Stimulated activated CD8-positive, alpha-beta memory T cell treated with anti-CD3 and anti-CD28 coated beads, Interleukin-2, amount 100 ng/mL, for 1 hour (primary cell): ENCODE data around the gene SKP2.
"Not testable (repeated sequence)": the region's sequence is repeated elsewhere in the genome, so short reads cannot be mapped to it uniquely, and the experiment has no call there.

ENCODE experiments used
- DNase-seq, 2 donors: peaks; one replicate each; pipeline ENCODE4 v3.0.0-alpha.2; 2020; ENCODE audit warnings: low read depth in 2 of 2

SKP2 gene

DNA sequence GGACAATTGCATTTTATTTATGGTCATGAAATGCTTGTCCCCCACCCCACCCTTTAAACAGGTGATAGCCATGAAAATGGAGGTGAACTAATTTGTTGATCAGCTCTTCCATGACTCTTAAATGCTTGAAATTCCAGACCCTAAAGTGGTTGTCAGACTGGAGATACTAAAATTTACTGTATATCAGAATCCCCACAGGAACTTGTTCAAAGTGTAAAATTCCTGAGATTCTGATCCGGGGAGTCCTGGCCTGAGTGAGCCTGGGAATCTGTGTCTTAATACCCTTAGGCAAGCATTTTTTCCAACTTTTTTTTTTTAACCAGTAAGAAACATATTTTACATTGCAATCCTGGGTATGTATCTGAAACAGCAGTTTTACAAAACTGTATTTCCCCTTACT lies 4.7 kb downstream of the SKP2 start:
- no peak for DNase-seq

DNA sequence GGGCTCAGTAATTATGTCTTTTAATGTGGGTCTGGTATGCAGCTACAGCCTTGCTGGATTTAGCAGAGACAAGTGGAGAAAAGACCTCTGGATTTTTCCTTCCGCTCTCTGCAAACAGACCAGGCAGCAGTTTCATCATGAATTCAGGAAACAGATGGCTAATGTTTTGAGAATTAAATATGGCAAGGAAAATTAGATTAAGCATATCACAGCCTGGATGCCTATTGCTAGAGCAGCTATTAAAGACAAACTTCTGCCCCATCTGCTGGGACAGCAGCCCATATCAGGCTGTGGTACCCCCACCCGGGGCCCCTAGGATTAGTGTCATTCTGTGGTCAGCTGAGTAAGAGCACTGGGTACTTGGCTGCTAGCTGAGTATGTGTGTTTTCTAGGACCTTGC lies 6.2 kb downstream of the SKP2 start:
- no peak for DNase-seq

DNA sequence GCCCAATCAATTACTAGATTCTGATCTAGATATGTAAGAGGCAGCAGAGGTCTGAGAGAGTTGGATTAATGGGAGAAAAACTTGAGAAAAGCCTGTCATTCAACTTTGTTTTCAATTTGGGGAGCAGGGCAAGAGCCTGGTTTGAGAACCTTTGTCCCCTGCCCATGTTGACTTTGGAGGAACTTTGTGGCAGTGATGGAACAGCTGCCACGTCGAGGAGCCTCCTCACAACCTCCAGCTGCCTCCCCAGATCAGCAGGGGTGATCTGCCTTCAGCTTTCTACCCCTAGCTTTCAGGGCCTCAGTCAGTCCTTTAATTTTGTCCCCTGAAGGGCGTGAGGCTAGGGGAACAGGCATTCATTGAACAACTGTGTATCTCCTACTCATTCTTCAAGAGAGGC lies 8.7 kb downstream of the SKP2 start:
- DNase-seq: no peak

- no peak for DNase-seq
Measured at GRCh38 chr5:36161361-36161760, 9.4 kb downstream of the SKP2 start.

- DNase-seq: no peak
Measured at GRCh38 chr5:36162810-36163486, 11.0 kb downstream of the SKP2 start.

DNA sequence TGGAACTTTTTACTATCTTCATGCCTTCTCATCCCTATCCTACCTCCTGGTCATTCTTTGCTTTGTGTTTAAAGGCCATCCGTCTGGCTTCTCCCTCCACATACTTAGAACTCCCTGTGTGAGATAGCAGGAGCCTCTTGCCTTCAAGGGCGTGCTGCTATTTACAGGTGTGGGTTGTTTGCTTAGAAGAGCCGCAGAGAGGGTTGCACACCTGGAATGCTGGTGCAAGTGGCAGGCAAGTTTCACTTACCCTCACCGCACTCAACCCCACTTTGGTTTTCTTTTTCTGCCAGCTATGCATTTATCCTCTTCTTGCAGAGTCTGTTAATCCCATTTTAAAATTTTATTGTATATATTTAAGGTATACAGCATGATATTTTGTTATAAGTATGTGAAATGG lies 12.6 kb downstream of the SKP2 start:
- DNase-seq: no peak

DNA sequence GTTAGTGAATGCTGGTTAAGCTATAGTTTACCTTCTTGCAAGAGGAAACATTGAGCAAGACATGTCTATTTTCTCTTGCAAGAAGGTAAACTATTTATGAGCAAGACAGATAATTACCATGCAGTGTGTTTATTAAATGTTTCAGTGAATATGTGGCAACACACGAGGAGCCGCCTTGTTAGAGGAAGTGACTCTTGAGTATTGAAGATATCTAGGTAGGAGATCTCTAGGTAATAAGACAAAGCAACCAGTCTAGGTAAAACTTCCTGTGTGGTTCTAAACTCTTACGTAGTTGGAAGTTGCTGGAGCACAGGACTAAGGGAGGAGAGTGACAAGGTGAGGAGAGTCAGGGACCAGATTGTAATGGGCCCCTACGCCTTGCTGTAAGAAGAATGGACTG lies 16.8 kb downstream of the SKP2 start:
- no peak for DNase-seq

GRCh38 chr5:36170832-36171424 lies 19.0 kb downstream of the SKP2 start:
- DNase-seq: no peak

DNA sequence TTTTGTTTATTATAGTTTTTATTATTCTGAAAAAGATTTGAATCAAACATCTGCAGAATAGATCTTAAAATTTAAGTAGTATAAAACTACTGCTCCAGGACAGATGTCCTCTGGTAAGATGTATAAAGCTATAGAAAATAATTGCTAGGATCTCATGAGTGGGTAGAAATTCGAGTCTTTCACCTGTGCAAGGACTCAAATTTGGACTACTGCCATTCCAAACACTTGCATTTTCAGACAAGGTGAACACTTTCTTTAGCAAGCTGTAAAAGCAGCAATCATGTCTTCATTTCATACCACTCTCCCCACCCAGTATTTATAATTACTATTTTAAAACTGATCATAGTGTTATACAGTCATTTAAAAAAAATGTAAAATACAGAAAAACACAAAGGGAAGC lies 20.7 kb downstream of the SKP2 start:
- no peak for DNase-seq

- no peak for DNase-seq
Measured at GRCh38 chr5:36173426-36173825, 21.5 kb downstream of the SKP2 start.

DNA sequence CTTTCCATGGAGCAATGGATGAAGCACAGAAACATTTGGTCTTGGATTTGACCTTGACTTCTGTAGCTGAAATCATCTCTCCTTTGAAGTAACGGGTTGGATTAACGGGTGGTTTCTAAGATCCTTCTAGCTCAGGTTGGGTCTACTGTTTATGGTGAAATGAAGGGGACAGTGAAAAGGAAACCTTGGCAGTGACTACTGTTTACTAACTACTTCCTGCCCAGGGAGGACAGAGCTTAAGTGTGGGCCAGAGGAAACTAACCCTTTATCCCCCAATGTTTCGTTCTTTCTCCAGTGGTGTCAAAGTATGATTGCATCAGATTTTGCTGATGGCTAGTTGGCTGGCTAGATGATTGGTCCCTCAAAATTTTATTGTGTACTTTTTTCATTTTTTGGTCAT lies 22.2 kb downstream of the SKP2 start:
- no peak for DNase-seq

- DNase-seq: no peak
Measured at GRCh38 chr5:36175043-36175442, 23.1 kb downstream of the SKP2 start.

- no peak for DNase-seq
Measured at GRCh38 chr5:36177154-36177553, 25.2 kb downstream of the SKP2 start.

- DNase-seq: no peak
Measured at GRCh38 chr5:36177715-36178523, 26.0 kb downstream of the SKP2 start.

- no peak for DNase-seq
Measured at GRCh38 chr5:36178524-36178890, 26.6 kb downstream of the SKP2 start.

DNA sequence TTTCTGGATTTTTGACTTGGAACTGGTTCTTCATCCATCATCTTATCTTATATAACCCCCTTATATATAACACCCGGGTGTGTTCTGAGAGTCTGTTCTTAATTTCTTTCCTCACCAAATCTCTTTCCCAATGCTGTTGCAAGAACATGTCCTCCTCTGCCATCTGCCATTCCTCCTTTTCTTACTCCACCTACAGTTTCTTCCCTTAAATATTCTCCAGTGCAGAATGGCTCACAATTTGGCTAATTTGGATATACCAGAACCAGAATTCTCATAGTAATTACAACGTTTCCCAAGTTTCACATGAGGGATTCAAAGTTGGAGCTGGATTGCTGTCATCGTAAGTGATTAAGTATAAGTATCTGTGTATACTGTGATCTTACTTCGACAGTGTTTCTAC lies 28.0 kb downstream of the SKP2 start:
- DNase-seq: no peak

DNA sequence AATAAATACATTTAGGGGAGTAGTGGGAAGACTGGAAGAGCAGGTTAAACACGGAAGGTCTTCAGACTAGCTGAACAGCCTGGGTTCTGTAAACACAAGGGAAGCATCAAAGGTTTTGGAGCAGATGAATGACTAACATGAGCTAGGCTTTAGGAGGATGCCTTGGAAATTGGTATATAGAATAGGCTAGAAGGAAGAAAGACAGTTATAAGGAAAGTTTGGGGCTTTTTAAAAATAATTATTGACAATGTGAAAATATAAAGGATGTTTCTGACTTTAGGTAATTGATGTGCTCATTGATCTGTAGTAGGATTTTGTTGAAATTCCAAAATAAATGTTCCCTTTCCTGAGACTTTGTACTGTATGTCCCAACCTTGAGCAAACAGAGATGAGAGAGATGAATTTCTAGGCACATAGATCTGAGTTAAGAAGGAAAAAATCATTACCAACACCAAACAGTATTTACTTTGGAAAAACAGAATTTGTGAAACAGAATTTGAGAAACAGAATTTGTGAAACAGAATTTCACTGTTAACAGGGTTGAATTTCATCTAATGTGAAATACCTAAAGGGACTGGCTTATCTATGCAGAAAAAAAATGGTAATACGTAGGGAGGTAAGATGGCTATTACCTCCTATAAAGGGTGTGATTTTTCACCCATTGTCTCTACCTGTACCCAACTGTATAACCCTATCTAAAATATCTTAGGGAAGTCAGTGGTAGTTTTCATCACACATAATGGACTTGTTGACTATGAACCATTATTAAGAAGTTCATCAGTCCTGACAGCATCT lies 28.8 kb downstream of the SKP2 start:
- no peak for DNase-seq

GRCh38 chr5:36181774-36182173 lies 29.9 kb downstream of the SKP2 start:
- DNase-seq: no peak

- DNase-seq: not testable (repeated sequence)
Measured at GRCh38 chr5:36184408-36184807, 32.5 kb downstream of the SKP2 start.

GRCh38 chr5:36193746-36194145 lies 41.8 kb downstream of the SKP2 start:
- DNase-seq: no peak

DNA sequence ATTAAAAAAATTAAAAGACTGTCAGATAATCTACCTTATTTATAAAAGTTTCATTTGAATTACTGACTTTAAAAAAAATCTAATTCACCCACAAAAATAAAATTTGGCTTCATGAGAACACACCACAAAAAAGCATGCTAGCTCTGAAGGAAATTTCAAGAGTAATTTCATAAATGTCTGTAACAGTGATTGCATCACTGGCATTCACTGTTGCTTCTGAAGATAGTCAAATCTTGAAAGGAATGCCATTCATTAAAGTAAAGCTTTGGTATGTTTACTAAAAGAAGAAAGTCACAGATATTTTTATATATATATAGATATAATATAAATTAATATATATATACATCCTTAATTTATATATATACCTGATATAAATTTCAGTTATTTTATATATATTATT lies 46.4 kb downstream of the SKP2 start:
- DNase-seq: no peak

- not testable (repeated sequence) for DNase-seq
Measured at GRCh38 chr5:36198783-36199182, 46.9 kb downstream of the SKP2 start.
